ENCODE data around the gene TNRC6C. TPM values are rescaled to one million over a fixed set of nuclear protein-coding genes. Genes with fewer than 3 reads are reported as not detected.

The TNRC6C gene
- total and polyA plus RNA-seq, 2 of the 13 experiments (the other 11 are each of a cell fraction or from before 2014, with no cell fraction given) = 0.66 to 4.9 TPM

DNA sequence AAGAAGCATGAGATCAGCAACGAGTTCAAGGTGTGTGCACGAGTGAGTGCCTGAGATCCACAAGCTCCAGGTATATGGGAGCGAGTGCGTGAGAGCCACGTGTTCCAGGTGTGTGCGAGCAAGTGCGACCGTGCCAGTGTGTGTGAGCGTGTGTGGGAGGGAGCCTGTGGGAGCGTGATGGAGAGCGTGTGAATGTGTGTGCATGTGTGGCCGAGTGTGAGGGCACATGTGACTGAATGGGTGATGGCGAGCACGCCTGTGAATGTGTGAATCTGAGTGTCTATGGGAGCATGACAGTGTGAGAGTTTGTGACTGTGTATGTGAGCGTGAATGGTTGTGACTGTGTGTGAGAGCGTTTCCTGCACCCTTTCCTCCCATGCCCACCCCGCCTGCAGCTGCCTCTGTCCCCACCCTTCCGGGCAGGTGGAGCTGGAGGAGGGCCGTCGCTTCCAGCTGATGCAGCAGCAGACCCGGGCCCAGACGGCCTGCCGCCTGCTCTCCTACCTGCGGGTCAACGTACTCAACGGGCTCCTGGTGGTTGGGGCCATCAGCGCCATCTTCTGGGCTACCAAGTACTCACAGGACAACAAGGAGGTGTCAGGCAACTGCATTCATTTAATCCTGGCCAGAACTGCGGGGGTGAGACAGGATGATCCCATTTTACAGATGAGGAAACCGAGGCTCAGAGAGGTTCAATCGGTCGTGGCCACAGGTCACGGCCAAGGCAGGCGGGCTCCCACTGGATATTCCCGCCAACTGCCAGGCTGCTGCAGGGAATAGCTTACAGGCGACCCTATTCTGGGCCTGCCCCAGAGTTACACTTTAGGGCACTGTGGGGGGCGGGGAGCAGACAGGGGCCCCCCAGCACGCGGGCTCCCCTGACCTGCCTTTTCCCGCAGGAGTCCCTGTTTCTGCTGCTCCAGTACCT lies 175.7 kb downstream of the TNRC6C start (continued):
- TF ChIP-seq, protein P1, sequence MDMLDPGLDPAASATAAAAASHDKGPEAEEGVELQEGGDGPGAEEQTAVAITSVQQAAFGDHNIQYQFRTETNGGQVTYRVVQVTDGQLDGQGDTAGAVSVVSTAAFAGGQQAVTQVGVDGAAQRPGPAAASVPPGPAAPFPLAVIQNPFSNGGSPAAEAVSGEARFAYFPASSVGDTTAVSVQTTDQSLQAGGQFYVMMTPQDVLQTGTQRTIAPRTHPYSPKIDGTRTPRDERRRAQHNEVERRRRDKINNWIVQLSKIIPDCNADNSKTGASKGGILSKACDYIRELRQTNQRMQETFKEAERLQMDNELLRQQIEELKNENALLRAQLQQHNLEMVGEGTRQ (IDR thresholded peaks at IDR 0.05; ENCODE audit: low read depth, low read length) = no peak; the same call in 1 of the 2 replicates
- TF ChIP-seq, protein P1 (CRISPR knock-in tag; IDR thresholded peaks at IDR 0.05; ENCODE audit: borderline replicate concordance) = no peak
- TF ChIP-seq, protein P2, sequence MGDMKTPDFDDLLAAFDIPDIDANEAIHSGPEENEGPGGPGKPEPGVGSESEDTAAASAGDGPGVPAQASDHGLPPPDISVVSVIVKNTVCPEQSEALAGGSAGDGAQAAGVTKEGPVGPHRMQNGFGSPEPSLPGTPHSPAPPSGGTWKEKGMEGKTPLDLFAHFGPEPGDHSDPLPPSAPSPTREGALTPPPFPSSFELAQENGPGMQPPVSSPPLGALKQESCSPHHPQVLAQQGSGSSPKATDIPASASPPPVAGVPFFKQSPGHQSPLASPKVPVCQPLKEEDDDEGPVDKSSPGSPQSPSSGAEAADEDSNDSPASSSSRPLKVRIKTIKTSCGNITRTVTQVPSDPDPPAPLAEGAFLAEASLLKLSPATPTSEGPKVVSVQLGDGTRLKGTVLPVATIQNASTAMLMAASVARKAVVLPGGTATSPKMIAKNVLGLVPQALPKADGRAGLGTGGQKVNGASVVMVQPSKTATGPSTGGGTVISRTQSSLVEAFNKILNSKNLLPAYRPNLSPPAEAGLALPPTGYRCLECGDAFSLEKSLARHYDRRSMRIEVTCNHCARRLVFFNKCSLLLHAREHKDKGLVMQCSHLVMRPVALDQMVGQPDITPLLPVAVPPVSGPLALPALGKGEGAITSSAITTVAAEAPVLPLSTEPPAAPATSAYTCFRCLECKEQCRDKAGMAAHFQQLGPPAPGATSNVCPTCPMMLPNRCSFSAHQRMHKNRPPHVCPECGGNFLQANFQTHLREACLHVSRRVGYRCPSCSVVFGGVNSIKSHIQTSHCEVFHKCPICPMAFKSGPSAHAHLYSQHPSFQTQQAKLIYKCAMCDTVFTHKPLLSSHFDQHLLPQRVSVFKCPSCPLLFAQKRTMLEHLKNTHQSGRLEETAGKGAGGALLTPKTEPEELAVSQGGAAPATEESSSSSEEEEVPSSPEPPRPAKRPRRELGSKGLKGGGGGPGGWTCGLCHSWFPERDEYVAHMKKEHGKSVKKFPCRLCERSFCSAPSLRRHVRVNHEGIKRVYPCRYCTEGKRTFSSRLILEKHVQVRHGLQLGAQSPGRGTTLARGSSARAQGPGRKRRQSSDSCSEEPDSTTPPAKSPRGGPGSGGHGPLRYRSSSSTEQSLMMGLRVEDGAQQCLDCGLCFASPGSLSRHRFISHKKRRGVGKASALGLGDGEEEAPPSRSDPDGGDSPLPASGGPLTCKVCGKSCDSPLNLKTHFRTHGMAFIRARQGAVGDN (CRISPR knock-in tag; IDR thresholded peaks at IDR 0.05) = peak; percentile 81
- TF ChIP-seq RARG (CRISPR knock-in tag; IDR thresholded peaks at IDR 0.05; ENCODE audit: low read depth) = no peak
- TF ChIP-seq ZNF782 (CRISPR knock-in tag; IDR thresholded peaks at IDR 0.05; ENCODE audit: borderline replicate concordance) = no peak
- TF ChIP-seq TP53 (CRISPR knock-in tag; conservative IDR thresholded peaks at IDR 0.05) = no peak
- TF ChIP-seq ZFP37 (CRISPR knock-in tag; IDR thresholded peaks at IDR 0.05; ENCODE audit: borderline replicate concordance) = no peak
- TF ChIP-seq ZNF703 (CRISPR knock-in tag; IDR thresholded peaks at IDR 0.05; ENCODE audit: borderline replicate concordance) = no peak
- TF ChIP-seq, protein P3, sequence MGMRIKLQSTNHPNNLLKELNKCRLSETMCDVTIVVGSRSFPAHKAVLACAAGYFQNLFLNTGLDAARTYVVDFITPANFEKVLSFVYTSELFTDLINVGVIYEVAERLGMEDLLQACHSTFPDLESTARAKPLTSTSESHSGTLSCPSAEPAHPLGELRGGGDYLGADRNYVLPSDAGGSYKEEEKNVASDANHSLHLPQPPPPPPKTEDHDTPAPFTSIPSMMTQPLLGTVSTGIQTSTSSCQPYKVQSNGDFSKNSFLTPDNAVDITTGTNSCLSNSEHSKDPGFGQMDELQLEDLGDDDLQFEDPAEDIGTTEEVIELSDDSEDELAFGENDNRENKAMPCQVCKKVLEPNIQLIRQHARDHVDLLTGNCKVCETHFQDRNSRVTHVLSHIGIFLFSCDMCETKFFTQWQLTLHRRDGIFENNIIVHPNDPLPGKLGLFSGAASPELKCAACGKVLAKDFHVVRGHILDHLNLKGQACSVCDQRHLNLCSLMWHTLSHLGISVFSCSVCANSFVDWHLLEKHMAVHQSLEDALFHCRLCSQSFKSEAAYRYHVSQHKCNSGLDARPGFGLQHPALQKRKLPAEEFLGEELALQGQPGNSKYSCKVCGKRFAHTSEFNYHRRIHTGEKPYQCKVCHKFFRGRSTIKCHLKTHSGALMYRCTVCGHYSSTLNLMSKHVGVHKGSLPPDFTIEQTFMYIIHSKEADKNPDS (CRISPR knock-in tag; IDR thresholded peaks at IDR 0.05) = no peak
- TF ChIP-seq CC2D1A (CRISPR knock-in tag; IDR thresholded peaks at IDR 0.05) = no peak
- TF ChIP-seq, protein P4, sequence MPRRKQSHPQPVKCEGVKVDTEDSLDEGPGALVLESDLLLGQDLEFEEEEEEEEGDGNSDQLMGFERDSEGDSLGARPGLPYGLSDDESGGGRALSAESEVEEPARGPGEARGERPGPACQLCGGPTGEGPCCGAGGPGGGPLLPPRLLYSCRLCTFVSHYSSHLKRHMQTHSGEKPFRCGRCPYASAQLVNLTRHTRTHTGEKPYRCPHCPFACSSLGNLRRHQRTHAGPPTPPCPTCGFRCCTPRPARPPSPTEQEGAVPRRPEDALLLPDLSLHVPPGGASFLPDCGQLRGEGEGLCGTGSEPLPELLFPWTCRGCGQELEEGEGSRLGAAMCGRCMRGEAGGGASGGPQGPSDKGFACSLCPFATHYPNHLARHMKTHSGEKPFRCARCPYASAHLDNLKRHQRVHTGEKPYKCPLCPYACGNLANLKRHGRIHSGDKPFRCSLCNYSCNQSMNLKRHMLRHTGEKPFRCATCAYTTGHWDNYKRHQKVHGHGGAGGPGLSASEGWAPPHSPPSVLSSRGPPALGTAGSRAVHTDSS (CRISPR knock-in tag; conservative IDR thresholded peaks at IDR 0.05) = no peak
- TF ChIP-seq ZNF451 (CRISPR knock-in tag; IDR thresholded peaks at IDR 0.05) = no peak
- no peak for TF ChIP-seq ZNF720 (CRISPR knock-in tag; IDR thresholded peaks at IDR 0.05)
- no peak for TF ChIP-seq MBNL3 (CRISPR knock-in tag; conservative IDR thresholded peaks at IDR 0.05)
